HUES6 (cell line): ENCODE measurements around the gene CLPTM1.

ENCODE experiments used
- H3K27ac ChIP-seq: 2 replicates; pipeline ENCODE4 v1.7.0; 2013; ENCODE audit warnings: low read depth, mild to moderate bottlenecking, low read length, inconsistent platforms
- H3K27me3 ChIP-seq: 2 replicates; pipeline ENCODE4 v1.6.1; 2013; ENCODE audit warnings: low read length; ENCODE audit not compliant: control insufficient read depth, insufficient read depth
- H3K36me3 ChIP-seq: 2 replicates; pipeline ENCODE4 v1.6.1; 2013; ENCODE audit warnings: low read length; ENCODE audit not compliant: control insufficient read depth, insufficient read depth
- H3K4me1 ChIP-seq: 2 replicates; pipeline ENCODE4 v1.6.1; 2013; ENCODE audit warnings: low read length; ENCODE audit not compliant: control insufficient read depth, insufficient read depth
- H3K4me3 ChIP-seq: 2 replicates; pipeline ENCODE4 v1.5.1; 2013; ENCODE audit warnings: low read depth, low read length
- H3K9ac ChIP-seq: one replicate; pipeline ENCODE4 v1.6.1; 2013; ENCODE audit warnings: mild to moderate bottlenecking, low read length
- H3K9me3 ChIP-seq: 2 replicates; pipeline ENCODE4 v1.6.1; 2013; ENCODE audit warnings: low read depth, low read length; ENCODE audit not compliant: control insufficient read depth, insufficient read depth

CLPTM1 gene

GRCh38 chr19:44985445-44985844 lies 30.3 kb downstream of the CLPTM1 start:
- Histone ChIP-seq H3K27ac (no peak overlapping the region), H3K9me3 (no peaks in the 10 kb centered on the region), H3K9ac (no peak overlapping the region), H3K4me1 (no peaks in the 10 kb centered on the region), H3K27me3 (no peaks in the 10 kb centered on the region), H3K4me3 (no peak overlapping the region), H3K36me3 (peaks cover 78% of the 10 kb centered on the region)

DNA sequence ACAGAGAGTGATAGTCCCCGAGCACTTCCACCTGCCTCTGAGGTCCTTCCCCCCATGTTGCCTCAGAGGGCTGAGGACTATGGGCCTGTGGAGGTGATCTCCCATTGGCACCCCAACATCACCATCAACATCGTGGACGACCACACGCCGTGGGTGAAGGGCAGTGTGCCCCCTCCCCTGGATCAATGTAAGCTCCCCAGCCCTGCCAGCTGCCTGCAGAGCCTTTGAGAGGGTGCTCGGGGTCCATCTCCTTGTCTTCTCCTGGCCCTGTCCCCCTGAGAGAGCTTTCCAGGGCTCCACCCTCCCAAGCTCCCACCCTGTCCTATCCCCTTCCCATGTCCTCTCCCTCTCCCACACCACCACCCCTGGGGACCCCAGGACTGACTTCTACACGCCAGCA lies 31.2 kb downstream of the CLPTM1 start:
- no peaks in the 10 kb centered on the region for H3K27me3 ChIP-seq
- peaks cover 83% of the 10 kb centered on the region for H3K36me3 ChIP-seq
- H3K9me3 ChIP-seq: no peaks in the 10 kb centered on the region
- no peak overlapping the region for H3K4me3 ChIP-seq
- no peak overlapping the region for H3K27ac ChIP-seq
- no peaks in the 10 kb centered on the region for H3K4me1 ChIP-seq
- no peak overlapping the region for H3K9ac ChIP-seq

DNA sequence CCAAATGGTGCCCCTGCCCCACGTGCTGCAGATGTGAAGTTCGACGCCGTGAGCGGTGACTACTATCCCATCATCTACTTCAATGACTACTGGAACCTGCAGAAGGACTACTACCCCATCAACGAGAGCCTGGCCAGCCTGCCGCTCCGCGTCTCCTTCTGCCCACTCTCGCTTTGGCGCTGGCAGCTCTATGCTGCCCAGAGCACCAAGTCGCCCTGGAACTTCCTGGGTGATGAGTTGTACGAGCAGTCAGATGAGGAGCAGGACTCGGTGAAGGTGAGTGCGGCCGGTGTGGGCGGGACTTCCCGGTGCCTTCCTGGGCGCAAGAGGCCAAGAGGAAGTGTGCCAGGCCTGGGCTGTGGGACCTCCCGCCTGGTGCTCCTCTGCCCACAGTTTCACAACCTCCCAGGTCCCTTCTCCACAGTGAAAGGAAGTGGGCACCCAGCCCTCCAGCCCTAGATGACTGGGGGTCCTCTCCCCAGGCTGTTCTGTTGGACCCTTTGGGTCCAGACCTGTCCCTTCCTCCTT lies 32.0 kb downstream of the CLPTM1 start:
- Histone ChIP-seq H3K27me3 (no peaks in the 10 kb centered on the region), H3K4me1 (no peaks in the 10 kb centered on the region), H3K27ac (no peak overlapping the region), H3K9me3 (no peaks in the 10 kb centered on the region), H3K9ac (no peak overlapping the region), H3K4me3 (no peak overlapping the region), H3K36me3 (peaks cover 90% of the 10 kb centered on the region)

DNA sequence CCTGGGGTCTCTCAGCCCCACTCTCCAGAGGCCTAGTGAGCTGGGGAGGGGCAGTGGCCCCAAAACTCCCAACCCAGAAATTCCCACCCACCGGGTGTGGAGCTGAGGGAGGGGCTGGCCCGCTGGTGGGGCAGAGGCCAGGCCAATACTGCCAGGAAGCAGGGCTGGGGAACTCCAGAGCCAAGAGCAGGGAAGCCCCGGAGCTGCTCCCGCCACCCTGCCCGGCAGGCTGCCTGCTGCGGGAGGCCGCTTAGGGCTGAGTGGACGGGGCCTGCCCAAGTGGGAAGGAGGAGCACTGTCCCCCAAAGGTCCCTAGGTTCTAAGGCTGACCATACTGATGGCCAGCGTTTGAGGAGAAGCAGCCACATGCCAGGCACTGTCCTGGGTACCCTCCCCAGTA lies 33.1 kb downstream of the CLPTM1 start:
- Histone ChIP-seq H3K9me3 (no peaks in the 10 kb centered on the region), H3K36me3 (peaks cover 87% of the 10 kb centered on the region), H3K4me1 (no peaks in the 10 kb centered on the region)

GRCh38 chr19:44988896-44989556 lies 33.8 kb downstream of the CLPTM1 start:
- Histone ChIP-seq H3K4me3 (no peak overlapping the region), H3K27me3 (no peaks in the 10 kb centered on the region), H3K9ac (no peak overlapping the region), H3K9me3 (no peaks in the 10 kb centered on the region), H3K36me3 (peaks cover 88% of the 10 kb centered on the region), H3K4me1 (no peaks in the 10 kb centered on the region), H3K27ac (no peak overlapping the region)

More for the DNA sequence above, 33.1 kb downstream of the CLPTM1 start:
- H3K9ac ChIP-seq: no peak overlapping the region
- H3K4me3 ChIP-seq: no peak overlapping the region
- H3K27ac ChIP-seq: no peak overlapping the region
- H3K27me3 ChIP-seq: no peaks in the 10 kb centered on the region

DNA sequence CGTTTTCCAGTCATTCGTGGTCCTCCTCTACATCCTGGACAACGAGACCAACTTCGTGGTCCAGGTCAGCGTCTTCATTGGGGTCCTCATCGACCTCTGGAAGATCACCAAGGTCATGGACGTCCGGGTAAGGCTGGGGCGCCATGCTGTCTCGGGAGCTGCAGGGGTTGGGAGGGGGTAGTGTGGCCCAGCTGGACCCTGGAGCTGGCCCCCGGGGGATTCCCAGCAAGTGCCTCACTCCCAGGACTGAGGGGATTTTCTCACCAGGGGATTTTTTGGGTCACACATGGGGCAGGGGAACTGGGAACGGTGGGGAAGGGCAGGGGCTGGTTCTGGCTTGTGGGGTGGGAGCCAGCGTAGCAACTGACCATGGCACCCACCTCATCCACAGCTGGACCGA lies 35.3 kb downstream of the CLPTM1 start:
- Histone ChIP-seq H3K36me3 (peaks cover 75% of the 10 kb centered on the region), H3K27me3 (no peaks in the 10 kb centered on the region), H3K4me3 (no peak overlapping the region), H3K9me3 (no peaks in the 10 kb centered on the region), H3K9ac (no peak overlapping the region), H3K4me1 (no peaks in the 10 kb centered on the region), H3K27ac (no peak overlapping the region)

GRCh38 chr19:44990966-44991365 lies 35.8 kb downstream of the CLPTM1 start:
- H3K27ac ChIP-seq: no peak overlapping the region
- no peaks in the 10 kb centered on the region for H3K9me3 ChIP-seq
- H3K4me3 ChIP-seq: no peak overlapping the region
- H3K9ac ChIP-seq: no peak overlapping the region
- H3K27me3 ChIP-seq: no peaks in the 10 kb centered on the region
- H3K36me3 ChIP-seq: peaks cover 70% of the 10 kb centered on the region
- no peaks in the 10 kb centered on the region for H3K4me1 ChIP-seq

DNA sequence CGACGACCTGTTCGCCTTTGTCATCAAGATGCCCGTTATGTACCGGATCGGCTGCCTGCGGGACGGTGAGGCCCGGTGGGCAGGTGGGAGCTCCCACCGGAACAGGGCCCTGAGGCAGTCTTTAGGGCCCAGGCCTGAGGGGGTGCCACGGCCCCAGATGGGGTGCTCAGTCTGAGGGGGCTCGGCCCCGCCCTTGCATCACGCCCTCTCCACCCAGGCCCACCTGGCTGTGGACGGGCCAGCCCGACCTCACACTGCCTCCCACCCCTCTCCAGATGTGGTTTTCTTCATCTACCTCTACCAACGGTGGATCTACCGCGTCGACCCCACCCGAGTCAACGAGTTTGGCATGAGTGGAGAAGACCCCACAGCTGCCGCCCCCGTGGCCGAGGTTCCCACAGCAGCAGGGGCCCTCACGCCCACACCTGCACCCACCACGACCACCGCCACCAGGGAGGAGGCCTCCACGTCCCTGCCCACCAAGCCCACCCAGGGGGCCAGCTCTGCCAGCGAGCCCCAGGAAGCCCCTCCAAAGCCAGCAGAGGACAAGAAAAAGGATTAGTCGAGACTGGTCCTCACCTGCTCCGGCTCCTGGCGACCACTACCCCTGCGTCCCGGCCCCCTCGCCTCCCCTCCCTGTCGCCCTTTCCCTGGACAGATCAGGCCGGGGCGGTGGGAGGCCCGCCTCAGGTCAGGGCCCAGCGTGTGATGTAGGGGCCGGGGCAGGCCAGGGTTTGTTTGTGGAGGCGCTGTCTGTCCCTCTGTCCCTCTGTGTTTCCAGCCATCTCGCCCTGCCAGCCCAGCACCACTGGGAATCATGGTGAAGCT lies 37.4 kb downstream of the CLPTM1 start:
- Histone ChIP-seq H3K4me1 (no peaks in the 10 kb centered on the region), H3K9ac (no peak overlapping the region), H3K4me3 (no peak overlapping the region), H3K36me3 (peaks cover 55% of the 10 kb centered on the region), H3K27ac (no peak overlapping the region), H3K9me3 (no peaks in the 10 kb centered on the region), H3K27me3 (no peaks in the 10 kb centered on the region)

GRCh38 chr19:44993526-44993925 lies 38.3 kb downstream of the CLPTM1 start:
- H3K9me3 ChIP-seq: no peaks in the 10 kb centered on the region
- H3K27me3 ChIP-seq: no peaks in the 10 kb centered on the region
- no peaks in the 10 kb centered on the region for H3K4me1 ChIP-seq
- no peak overlapping the region for H3K9ac ChIP-seq
- no peak overlapping the region for H3K4me3 ChIP-seq
- peaks cover 46% of the 10 kb centered on the region for H3K36me3 ChIP-seq
- no peak overlapping the region for H3K27ac ChIP-seq

DNA sequence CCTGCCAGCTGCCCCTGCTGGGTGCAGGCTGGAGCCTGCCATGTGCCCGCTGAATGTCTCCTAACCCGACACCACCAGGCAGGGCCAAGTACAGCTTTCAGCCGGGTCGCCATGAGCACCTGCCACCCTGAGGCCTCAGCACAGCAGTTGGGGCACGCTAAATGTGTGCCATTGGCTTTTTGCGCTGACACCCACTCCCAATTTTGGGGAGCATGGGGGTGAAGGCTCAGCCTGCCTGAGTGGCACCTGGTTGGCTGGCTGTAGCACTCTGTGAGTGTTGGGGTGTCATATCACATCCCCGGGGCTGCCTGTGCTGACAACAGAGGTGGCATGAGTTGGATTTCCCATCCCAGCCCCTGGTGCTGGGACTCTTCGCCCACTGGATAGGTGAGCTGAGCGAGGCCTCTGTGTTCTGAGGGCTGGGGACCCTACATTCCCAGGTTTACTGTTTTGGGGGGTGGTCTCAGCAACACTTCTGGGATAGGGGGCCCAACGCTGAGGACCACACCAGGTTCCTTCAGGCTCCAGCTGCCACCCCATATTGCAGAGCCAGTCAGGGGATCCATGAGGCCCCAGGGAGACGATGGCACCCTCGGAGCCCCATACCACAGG lies 38.9 kb downstream of the CLPTM1 start:
- Histone ChIP-seq H3K27me3 (no peaks in the 10 kb centered on the region), H3K4me1 (no peaks in the 10 kb centered on the region), H3K9ac (no peak overlapping the region), H3K27ac (no peak overlapping the region), H3K9me3 (no peaks in the 10 kb centered on the region), H3K36me3 (peaks cover 41% of the 10 kb centered on the region), H3K4me3 (no peak overlapping the region)

GRCh38 chr19:44998025-44998424 lies 42.8 kb downstream of the CLPTM1 start:
- Histone ChIP-seq H3K9ac (no peak overlapping the region), H3K27ac (no peak overlapping the region), H3K36me3 (peaks cover 5% of the 10 kb centered on the region; the same call in 1 of the 2 replicates), H3K4me3 (no peak overlapping the region), H3K4me1 (no peaks in the 10 kb centered on the region), H3K9me3 (no peaks in the 10 kb centered on the region), H3K27me3 (no peaks in the 10 kb centered on the region)
